Measurements from ENCODE around the gene KCNV2. TPM values are rescaled to one million over a fixed set of nuclear protein-coding genes. Genes with fewer than 3 reads are reported as not detected.

KCNV2 gene
- total RNA-seq, 1 donor from 2014 or later: not detected

GRCh38 chr9:2758162-2758897 lies 41.0 kb downstream of the KCNV2 start:
- no peaks in the 10 kb centered on the region for H4K20me1 ChIP-seq (ENCODE audit: insufficient read depth, low read length)
- H3K79me2 ChIP-seq (ENCODE audit: insufficient read depth, low read length): no peaks in the 10 kb centered on the region
- no peaks in the 10 kb centered on the region for H3K4me1 ChIP-seq (ENCODE audit: insufficient read depth, low read length)
- no peak overlapping the region for H3K9ac ChIP-seq (ENCODE audit: low read length)
- no peak overlapping the region for H3K4me2 ChIP-seq (ENCODE audit: low read length)
- Mint-ChIP-seq H3K4me1 (ENCODE audit: low read depth, unreplicated experiment) (peaks cover 6% of the 10 kb centered on the region), H3K36me3 (ENCODE audit: low read depth, unreplicated experiment) (peaks cover 6% of the 10 kb centered on the region), H3K27ac (ENCODE audit: unreplicated experiment) (peak overlapping the region; percentile 55), H3K27me3 (ENCODE audit: low read depth, unreplicated experiment) (no peaks in the 10 kb centered on the region), H3K9me3 (ENCODE audit: unreplicated experiment) (no peaks in the 10 kb centered on the region), H3K4me3 (ENCODE audit: unreplicated experiment) (no peak overlapping the region)
- H3K4me3 ChIP-seq (ENCODE audit: insufficient read depth, low read depth, low read length): no peak overlapping the region
- H3K27ac ChIP-seq (ENCODE audit: low read depth, low read length): no peak overlapping the region
- H3K27me3 ChIP-seq (ENCODE audit: insufficient read depth, low read length): no peaks in the 10 kb centered on the region
- no peaks in the 10 kb centered on the region for H3K36me3 ChIP-seq (ENCODE audit: insufficient read depth, low read length)
- no peaks in the 10 kb centered on the region for H3K9me3 ChIP-seq (ENCODE audit: insufficient read depth, low read depth, low read length)
- DNase-seq (ENCODE audit: low read depth) (no peak), FAIRE-seq (no peak)
- no peak overlapping the region for H2AFZ ChIP-seq (ENCODE audit: low read depth, low read length)
- TF ChIP-seq, protein P1, sequence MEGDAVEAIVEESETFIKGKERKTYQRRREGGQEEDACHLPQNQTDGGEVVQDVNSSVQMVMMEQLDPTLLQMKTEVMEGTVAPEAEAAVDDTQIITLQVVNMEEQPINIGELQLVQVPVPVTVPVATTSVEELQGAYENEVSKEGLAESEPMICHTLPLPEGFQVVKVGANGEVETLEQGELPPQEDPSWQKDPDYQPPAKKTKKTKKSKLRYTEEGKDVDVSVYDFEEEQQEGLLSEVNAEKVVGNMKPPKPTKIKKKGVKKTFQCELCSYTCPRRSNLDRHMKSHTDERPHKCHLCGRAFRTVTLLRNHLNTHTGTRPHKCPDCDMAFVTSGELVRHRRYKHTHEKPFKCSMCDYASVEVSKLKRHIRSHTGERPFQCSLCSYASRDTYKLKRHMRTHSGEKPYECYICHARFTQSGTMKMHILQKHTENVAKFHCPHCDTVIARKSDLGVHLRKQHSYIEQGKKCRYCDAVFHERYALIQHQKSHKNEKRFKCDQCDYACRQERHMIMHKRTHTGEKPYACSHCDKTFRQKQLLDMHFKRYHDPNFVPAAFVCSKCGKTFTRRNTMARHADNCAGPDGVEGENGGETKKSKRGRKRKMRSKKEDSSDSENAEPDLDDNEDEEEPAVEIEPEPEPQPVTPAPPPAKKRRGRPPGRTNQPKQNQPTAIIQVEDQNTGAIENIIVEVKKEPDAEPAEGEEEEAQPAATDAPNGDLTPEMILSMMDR (IDR thresholded peaks at IDR 0.05; ENCODE audit: insufficient read depth, low read depth, low read length): no peak
- no peak for TF ChIP-seq EZH2 (IDR thresholded peaks at IDR 0.05; ENCODE audit: insufficient read depth, low read length)

DNA sequence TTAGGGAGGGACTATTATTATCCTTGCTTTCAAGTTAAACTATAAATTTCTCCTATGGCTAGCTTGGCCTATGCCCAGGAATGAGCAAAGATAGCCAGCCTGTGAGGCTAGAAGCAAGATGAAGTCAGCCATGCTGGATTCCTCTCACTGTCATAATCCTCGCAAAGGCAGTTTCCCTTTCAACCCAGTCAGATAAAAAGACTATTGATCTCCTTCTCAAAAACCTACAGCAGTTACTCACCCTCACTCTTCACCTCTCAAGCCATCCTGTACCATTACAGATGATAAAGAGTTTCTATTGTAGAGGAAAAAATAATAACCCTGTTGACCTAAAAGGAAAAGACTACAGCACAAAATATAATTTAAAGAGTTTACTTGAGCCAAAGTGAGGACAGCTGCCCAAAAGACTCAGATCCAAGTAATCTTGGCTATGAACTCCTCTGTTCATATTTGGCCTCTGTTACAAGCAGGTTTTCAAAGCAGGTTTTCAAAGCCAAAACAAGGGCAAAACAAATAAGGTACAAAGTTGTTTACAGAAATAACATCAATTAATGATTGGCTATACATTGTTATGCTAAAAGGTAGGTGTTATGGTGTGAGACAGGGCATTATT lies 41.7 kb downstream of the KCNV2 start:
- H3K4me3 ChIP-seq (ENCODE audit: insufficient read depth, low read depth, low read length): no peak overlapping the region
- Mint-ChIP-seq H3K4me3 (ENCODE audit: unreplicated experiment) (no peak overlapping the region), H3K4me1 (ENCODE audit: low read depth, unreplicated experiment) (peaks cover 6% of the 10 kb centered on the region), H3K27ac (ENCODE audit: unreplicated experiment) (peak overlapping the region; percentile 55), H3K9me3 (ENCODE audit: unreplicated experiment) (no peaks in the 10 kb centered on the region), H3K27me3 (ENCODE audit: low read depth, unreplicated experiment) (no peaks in the 10 kb centered on the region), H3K36me3 (ENCODE audit: low read depth, unreplicated experiment) (peaks cover 6% of the 10 kb centered on the region)
- H2AFZ ChIP-seq (ENCODE audit: low read depth, low read length): no peak overlapping the region
- H4K20me1 ChIP-seq (ENCODE audit: insufficient read depth, low read length): no peaks in the 10 kb centered on the region
- TF ChIP-seq, protein P1 (IDR thresholded peaks at IDR 0.05; ENCODE audit: insufficient read depth, low read depth, low read length): no peak
- TF ChIP-seq EZH2 (IDR thresholded peaks at IDR 0.05; ENCODE audit: insufficient read depth, low read length): no peak
- no peak overlapping the region for H3K4me2 ChIP-seq (ENCODE audit: low read length)
- FAIRE-seq: no peak
- no peak for DNase-seq (ENCODE audit: low read depth)
- no peak overlapping the region for H3K9ac ChIP-seq (ENCODE audit: low read length)
- no peaks in the 10 kb centered on the region for H3K36me3 ChIP-seq (ENCODE audit: insufficient read depth, low read length)
- H3K27me3 ChIP-seq (ENCODE audit: insufficient read depth, low read length): no peaks in the 10 kb centered on the region
- H3K79me2 ChIP-seq (ENCODE audit: insufficient read depth, low read length): no peaks in the 10 kb centered on the region
- H3K27ac ChIP-seq (ENCODE audit: low read depth, low read length): no peak overlapping the region
- no peaks in the 10 kb centered on the region for H3K4me1 ChIP-seq (ENCODE audit: insufficient read depth, low read length)
- H3K9me3 ChIP-seq (ENCODE audit: insufficient read depth, low read depth, low read length): no peaks in the 10 kb centered on the region

DNA sequence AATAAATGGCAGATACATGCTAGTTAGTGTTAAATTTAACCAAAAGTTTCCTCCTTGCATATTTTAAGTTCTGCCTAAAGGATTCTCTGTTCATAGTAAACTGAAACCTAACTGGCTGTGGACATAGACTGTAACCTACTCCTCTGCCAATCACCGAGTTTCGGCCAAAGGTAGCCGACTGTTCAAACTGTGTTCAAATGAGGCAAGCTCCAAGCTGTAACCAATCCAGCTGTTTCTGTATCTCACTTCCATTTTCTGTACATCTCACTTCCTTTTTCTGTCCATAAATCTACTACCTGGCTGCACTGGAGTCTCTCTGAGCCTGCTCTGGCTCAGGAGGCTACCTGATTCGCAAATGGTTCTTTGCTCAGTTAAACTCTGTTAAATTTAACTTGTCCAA lies 44.1 kb downstream of the KCNV2 start:
- Histone ChIP-seq H3K79me2 (ENCODE audit: insufficient read depth, low read length) (no peaks in the 10 kb centered on the region), H3K4me1 (ENCODE audit: insufficient read depth, low read length) (no peaks in the 10 kb centered on the region), H3K9me3 (ENCODE audit: insufficient read depth, low read depth, low read length) (no peaks in the 10 kb centered on the region), H3K4me2 (ENCODE audit: low read length) (no peak overlapping the region), H2AFZ (ENCODE audit: low read depth, low read length) (no peak overlapping the region), H3K4me3 (ENCODE audit: insufficient read depth, low read depth, low read length) (no peak overlapping the region), H3K27me3 (ENCODE audit: insufficient read depth, low read length) (no peaks in the 10 kb centered on the region), H3K27ac (ENCODE audit: low read depth, low read length) (no peak overlapping the region), H4K20me1 (ENCODE audit: insufficient read depth, low read length) (no peaks in the 10 kb centered on the region), H3K9ac (ENCODE audit: low read length) (no peak overlapping the region), H3K36me3 (ENCODE audit: insufficient read depth, low read length) (no peaks in the 10 kb centered on the region)
- no peak for DNase-seq (ENCODE audit: low read depth)
- Mint-ChIP-seq H3K4me1 (ENCODE audit: low read depth, unreplicated experiment) (peaks cover 16% of the 10 kb centered on the region), H3K27ac (ENCODE audit: unreplicated experiment) (no peak overlapping the region), H3K36me3 (ENCODE audit: low read depth, unreplicated experiment) (peaks cover 7% of the 10 kb centered on the region), H3K27me3 (ENCODE audit: low read depth, unreplicated experiment) (no peaks in the 10 kb centered on the region), H3K4me3 (ENCODE audit: unreplicated experiment) (no peak overlapping the region), H3K9me3 (ENCODE audit: unreplicated experiment) (no peaks in the 10 kb centered on the region)
- TF ChIP-seq EZH2 (IDR thresholded peaks at IDR 0.05; ENCODE audit: insufficient read depth, low read length): no peak
- TF ChIP-seq, protein P1 (IDR thresholded peaks at IDR 0.05; ENCODE audit: insufficient read depth, low read depth, low read length): no peak
- no peak for FAIRE-seq
